Activated B cell treated with CpG ODN at 0.5 μM for 24 hours (primary cell): Measurements from ENCODE around the gene FCAMR. TPM values are rescaled to one million over a fixed set of nuclear protein-coding genes. Genes with fewer than 3 reads are reported as not detected.

Experiments
- ATAC-seq: fragments of 200-7000 bp; cut with Tn5 transposase; one replicate; pipeline ENCODE4 v1.10.0; 2021; ENCODE audit warnings: low read depth, mild to moderate bottlenecking, moderate library complexity
- CTCF ChIA-PET: fragments of 350-600 bp; sonication (Branson Sonifier 250); formaldehyde crosslinking; loops from one replicate; lab custom pipeline; 2021; ENCODE audit warnings: antibody characterized with exemption; lab: Charles Lee
- POLR2A ChIA-PET: fragments of 350-600 bp; sonication (Branson Sonifier 250); formaldehyde crosslinking; loops from one replicate; lab custom pipeline; 2021; ENCODE audit warnings: antibody characterized with exemption; lab: Charles Lee
- DNase-seq: peaks from one replicate; pipeline ENCODE4 v3.0.0; 2022
- H3K27ac Mint-ChIP-seq: one replicate; pipeline ENCODE4 v1.8.0; 2020; ENCODE audit warnings: mixed read lengths
- H3K27me3 Mint-ChIP-seq: one replicate; pipeline ENCODE4 v1.8.0; 2021; ENCODE audit warnings: mixed read lengths
- H3K36me3 Mint-ChIP-seq: one replicate; pipeline ENCODE4 v1.8.0; 2021; ENCODE audit warnings: low read depth, mixed read lengths
- H3K4me1 Mint-ChIP-seq: one replicate; pipeline ENCODE4 v1.8.0; 2021; ENCODE audit warnings: mixed read lengths
- H3K4me3 Mint-ChIP-seq: one replicate; pipeline ENCODE4 v1.8.0; 2020; ENCODE audit warnings: mild to moderate bottlenecking, mixed read lengths
- H3K9me3 Mint-ChIP-seq: one replicate; pipeline ENCODE4 v1.8.0; 2020; ENCODE audit warnings: mixed read lengths
- CTCF ChIP-seq: fragments of 200-600 bp; IDR thresholded peaks from one replicate; pipeline ENCODE4 v1.8.0; 2022; ENCODE audit warnings: antibody characterized with exemption, mild to moderate bottlenecking
- intact Hi-C: fragments of 100-400 bp; cut with micrococcal nuclease; formaldehyde crosslinking; loops from one replicate; pipeline ENCODE4 v1.15.1; 2024
- total RNA-seq: library from RNA; stranded (reverse); gene quantifications from 2 replicates; pipeline ENCODE4 v1.2.3, GENCODE V29; 2022

FCAMR gene
- total RNA-seq, 1 donor from 2014 or later: not detected

- H3K27ac Mint-ChIP-seq: no peak overlapping the region
- no peak for DNase-seq
- CTCF ChIA-PET: interaction anchor here (1.1 kb wide), 1 partner anchor 20 kb away, joined by 4 read pairs; no protein-coding TSS in a partner anchor
- no peaks in the 10 kb centered on the region for H3K9me3 Mint-ChIP-seq
- intact Hi-C loops: no loop called here
- POLR2A ChIA-PET: no interaction called here
- H3K4me1 Mint-ChIP-seq: peaks cover 9% of the 10 kb centered on the region
- TF ChIP-seq CTCF: no peak
- no peak overlapping the region for H3K4me3 Mint-ChIP-seq
- H3K27me3 Mint-ChIP-seq: no peaks in the 10 kb centered on the region
- ATAC-seq: no peak
- no peaks in the 10 kb centered on the region for H3K36me3 Mint-ChIP-seq
These were observed 8.6 kb downstream of the FCAMR start for GRCh38 chr1:206961668-206962067.

DNA sequence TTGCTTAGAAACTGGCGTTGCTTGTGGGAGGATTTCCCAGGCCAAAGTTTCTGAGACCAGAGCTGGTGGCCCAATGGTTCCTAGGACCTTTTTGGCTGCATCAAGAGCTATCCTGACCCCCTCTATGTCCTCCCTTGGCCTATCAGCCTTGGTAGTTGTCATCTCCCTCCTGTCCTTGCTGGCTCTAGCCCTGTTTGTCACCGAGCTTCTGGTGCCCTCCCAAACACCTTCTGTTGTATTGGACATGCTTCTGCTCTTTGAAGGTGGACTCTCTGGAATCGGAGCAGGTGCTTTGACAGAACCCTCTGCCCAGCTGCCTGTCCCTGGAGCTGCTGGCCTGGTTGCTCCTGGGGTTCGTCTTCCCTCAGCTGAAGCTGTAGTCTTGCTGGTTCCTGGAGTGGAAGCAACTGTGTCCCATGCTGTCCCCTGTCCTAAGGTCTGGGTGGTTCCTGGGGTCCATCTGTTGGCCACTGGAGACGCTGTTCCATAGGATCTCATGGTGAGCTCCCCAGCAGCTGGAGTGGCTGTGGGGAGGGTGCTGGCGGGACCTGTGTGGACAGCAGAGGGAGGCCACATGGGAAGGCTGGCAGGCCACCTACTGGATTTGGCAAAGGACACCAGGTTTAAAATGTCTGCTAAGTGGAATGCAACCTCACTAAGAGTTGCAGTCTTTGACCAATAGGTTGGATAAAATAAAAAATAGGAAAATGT lies 9.4 kb downstream of the FCAMR start:
- H3K27me3 Mint-ChIP-seq: no peaks in the 10 kb centered on the region
- intact Hi-C loops: no loop called here
- H3K9me3 Mint-ChIP-seq: no peaks in the 10 kb centered on the region
- ChIA-PET POLR2A (no interaction called here), CTCF (no interaction called here)
- ATAC-seq (no peak), DNase-seq (no peak)
- H3K27ac Mint-ChIP-seq: no peak overlapping the region
- no peak for TF ChIP-seq CTCF
- no peaks in the 10 kb centered on the region for H3K36me3 Mint-ChIP-seq
- H3K4me1 Mint-ChIP-seq: peaks cover 9% of the 10 kb centered on the region
- no peak overlapping the region for H3K4me3 Mint-ChIP-seq

DNA sequence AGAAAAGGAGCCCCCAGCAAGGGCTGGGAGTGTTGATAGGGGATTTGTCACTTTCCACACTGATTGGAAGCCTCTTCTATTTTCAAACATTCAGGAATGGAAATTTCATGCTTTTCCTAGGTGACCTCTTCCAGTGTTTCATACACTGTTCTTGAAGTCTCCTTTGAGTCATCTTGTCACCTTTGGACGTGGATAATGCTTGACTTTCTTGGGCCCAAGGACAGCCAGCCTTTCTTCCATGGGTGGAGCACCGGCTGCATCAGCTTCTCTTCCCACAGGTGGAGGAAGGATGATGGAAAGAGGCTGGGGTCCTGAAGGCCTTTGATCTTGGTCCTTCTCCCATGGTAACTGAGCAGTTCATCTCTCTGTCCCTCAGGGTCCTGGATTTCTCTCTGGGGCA lies 12.1 kb downstream of the FCAMR start:
- Mint-ChIP-seq H3K27ac (no peak overlapping the region), H3K36me3 (no peaks in the 10 kb centered on the region), H3K27me3 (no peaks in the 10 kb centered on the region), H3K4me1 (peaks cover 29% of the 10 kb centered on the region), H3K4me3 (no peak overlapping the region), H3K9me3 (no peaks in the 10 kb centered on the region)
- intact Hi-C loops: no loop called here
- ATAC-seq: no peak
- POLR2A ChIA-PET: interaction anchor here (0.6 kb wide), 1 partner anchor 40 kb away, joined by 3 read pairs; no protein-coding TSS in a partner anchor
- no peak for TF ChIP-seq CTCF
- no peak for DNase-seq
- CTCF ChIA-PET: no interaction called here

DNA sequence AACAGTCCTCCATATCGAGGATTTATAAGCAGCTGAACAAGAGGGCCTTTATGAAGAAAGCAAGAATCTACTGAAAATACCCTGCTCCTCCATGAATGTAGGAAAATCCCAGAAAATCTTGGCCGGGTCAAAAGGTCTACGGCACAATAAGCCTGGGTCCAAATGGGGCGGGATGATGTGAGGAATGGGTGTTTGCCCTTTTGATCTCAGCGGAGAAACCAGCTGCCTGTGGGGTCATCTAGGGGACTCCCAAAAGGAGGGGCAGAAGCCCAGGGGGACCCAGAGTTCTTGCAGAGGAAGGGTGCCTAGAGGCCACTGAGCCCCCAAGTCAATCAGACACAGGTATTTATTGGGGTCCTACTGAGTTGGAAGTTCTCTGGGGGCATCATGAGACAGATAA lies 12.6 kb downstream of the FCAMR start:
- peaks cover 26% of the 10 kb centered on the region for H3K4me1 Mint-ChIP-seq
- DNase-seq (no peak), ATAC-seq (no peak)
- no peaks in the 10 kb centered on the region for H3K9me3 Mint-ChIP-seq
- H3K4me3 Mint-ChIP-seq: no peak overlapping the region
- ChIA-PET CTCF (interaction anchor here (0.7 to 1.3 kb wide), 2 partner anchors 8 to 24 kb away, joined by 3 to 4 read pairs; no protein-coding TSS in a partner anchor), POLR2A (interaction anchor here (0.6 kb wide), 1 partner anchor 39 kb away, joined by 3 read pairs; no protein-coding TSS in a partner anchor)
- TF ChIP-seq CTCF: no peak
- intact Hi-C loops: no loop called here
- H3K36me3 Mint-ChIP-seq: no peaks in the 10 kb centered on the region
- no peak overlapping the region for H3K27ac Mint-ChIP-seq
- H3K27me3 Mint-ChIP-seq: no peaks in the 10 kb centered on the region
